HL-60 (cell line): ENCODE data around the gene BZW2.

Experiments
- DNase-seq, 2 experiments: peaks; one replicate each; pipeline ENCODE4 v3.0.0-alpha.2; 2010 to 2020; ENCODE audit warnings: low read depth in 1 of 2, low spot score in 1 of 2
- H3K27ac ChIP-seq: fragments of 250-450 bp; sonication (Bioruptor Pico); replicated peaks from 2 replicates; pipeline ENCODE4 v1.5.1; 2020; ENCODE audit warnings: mild to moderate bottlenecking, moderate library complexity
- H3K27me3 ChIP-seq: fragments of 250-450 bp; sonication (Bioruptor Pico); 2 replicates; pipeline ENCODE4 v1.5.1; 2021; ENCODE audit warnings: mild to moderate bottlenecking, moderate library complexity; ENCODE audit not compliant: insufficient read depth, poor library complexity, severe bottlenecking
- H3K4me3 ChIP-seq: replicated peaks from 2 replicates; pipeline ENCODE4 v1.5.1; 2011; ENCODE audit warnings: mild to moderate bottlenecking, control low read depth, low read length; ENCODE audit not compliant: insufficient read depth
- CTCF ChIP-seq: IDR thresholded peaks from one replicate; pipeline ENCODE4 v1.5.1; 2011; ENCODE audit warnings: low read length, control low read depth, inconsistent platforms; ENCODE audit not compliant: insufficient read depth
- GABPA ChIP-seq: IDR thresholded peaks from 2 replicates; pipeline ENCODE4 v1.6.1; 2012; ENCODE audit warnings: low read depth
- POLR2AphosphoS5 ChIP-seq: IDR thresholded peaks from 2 replicates; pipeline ENCODE4 v1.6.1; 2012; ENCODE audit warnings: low read depth
- REST ChIP-seq: IDR thresholded peaks from 2 replicates; pipeline ENCODE4 v1.6.1; 2012; ENCODE audit warnings: low read depth; ENCODE audit not compliant: insufficient replicate concordance
- SPI1 ChIP-seq: IDR thresholded peaks from 2 replicates; pipeline ENCODE4 v1.6.1; 2012; ENCODE audit warnings: low read depth, mild to moderate bottlenecking, borderline replicate concordance

Gene BZW2

GRCh38 chr7:16684935-16685334 is 39.0 kb downstream of the BZW2 start:
- Histone ChIP-seq H3K4me3 (no peak overlapping the region), H3K27me3 (no peaks in the 10 kb centered on the region), H3K27ac (no peak overlapping the region)
- TF ChIP-seq POLR2AphosphoS5 (no peak), REST (no peak), CTCF (no peak), GABPA (no peak), SPI1 (no peak)
- DNase-seq: no peak

- TF ChIP-seq SPI1 (no peak), POLR2AphosphoS5 (no peak), GABPA (no peak), REST (no peak), CTCF (no peak)
- H3K4me3 ChIP-seq: no peak overlapping the region
- no peak for DNase-seq
- H3K27ac ChIP-seq: no peak overlapping the region
- no peaks in the 10 kb centered on the region for H3K27me3 ChIP-seq
Measured at GRCh38 chr7:16685535-16685934, 39.6 kb downstream of the BZW2 start.

GRCh38 chr7:16688249-16688648 is 42.3 kb downstream of the BZW2 start:
- H3K27ac ChIP-seq: no peak overlapping the region
- no peak for TF ChIP-seq SPI1
- no peak for TF ChIP-seq REST
- no peak for TF ChIP-seq POLR2AphosphoS5
- TF ChIP-seq CTCF: no peak
- no peak for TF ChIP-seq GABPA

More at GRCh38 chr7:16688249-16688648, 42.3 kb downstream of the BZW2 start:
- no peak overlapping the region for H3K4me3 ChIP-seq
- no peaks in the 10 kb centered on the region for H3K27me3 ChIP-seq
- no peak for DNase-seq
